HepG2 (cell line): Measurements from ENCODE around the gene BLOC1S4. TPM values are rescaled to one million over a fixed set of nuclear protein-coding genes. Genes with fewer than 3 reads are reported as not detected.

Experiments used
- CC2D1A ChIP-seq: sonication (generic); formaldehyde crosslinking; IDR thresholded peaks from 2 replicates; pipeline ENCODE4 v1.8.1; 2023; ENCODE audit warnings: mild to moderate bottlenecking, missing genetic modification reagents
- ETV5 ChIP-seq: IDR thresholded peaks from 2 replicates; pipeline ENCODE4 v1.6.1; 2018; ENCODE audit warnings: missing biosample characterization, missing genetic modification reagents, inconsistent platforms, borderline replicate concordance
- HDAC1 ChIP-seq: sonication (generic); formaldehyde crosslinking; IDR thresholded peaks from 2 replicates; pipeline ENCODE4 v1.5.1; 2020; ENCODE audit warnings: mild to moderate bottlenecking, missing genetic modification reagents
- HNRNPL ChIP-seq: fragments of 200-400 bp; formaldehyde crosslinking; IDR thresholded peaks from 2 replicates; pipeline ENCODE4 v1.6.1; 2017; ENCODE audit warnings: mild to moderate bottlenecking, low read depth, low read length
- MXD4 ChIP-seq: IDR thresholded peaks from 2 replicates; pipeline ENCODE4 v1.6.1; 2016; ENCODE audit warnings: mild to moderate bottlenecking, missing biosample characterization, missing genetic modification reagents
- NCOR1 ChIP-seq: fragments of 200-600 bp; sonication (generic); IDR thresholded peaks from 2 replicates; pipeline ENCODE4 v1.7.0; 2017; ENCODE audit warnings: antibody characterized with exemption, low read length, borderline replicate concordance
- SATB2 ChIP-seq: sonication (generic); formaldehyde crosslinking; IDR thresholded peaks from 2 replicates; pipeline ENCODE4 v1.5.0; 2020; ENCODE audit warnings: missing genetic modification reagents
- ZNF788 ChIP-seq: sonication (generic); formaldehyde crosslinking; IDR thresholded peaks from 2 replicates; pipeline ENCODE4 v1.5.0; 2020; ENCODE audit warnings: mild to moderate bottlenecking, missing genetic modification reagents, borderline replicate concordance
- polyA plus RNA-seq, 8 experiments: library from polyadenylated mRNA; depleted of rRNA in 3 of 8; stranded (reverse) in 7 of 8; unstranded in 1 of 8; fragments of >200 nt; fragmentation: Illumina TruSeq in 4 of 8; extraction: Trizol in 4 of 8; gene quantifications; 2 replicates each; pipeline versions ENCODE4 v1.2.1 to v1.2.3, GENCODE V29; 2011 to 2016; ENCODE audit warnings: low read depth in 4 of 8, missing spikeins in 1 of 8, mixed read lengths in 1 of 8; ENCODE audit not compliant: insufficient read depth in 1 of 8
- total RNA-seq, 5 experiments: library from RNA; depleted of rRNA; stranded (reverse); fragments of >200 nt; fragmentation: Illumina TruSeq; extraction: Trizol; gene quantifications; 2 replicates each; pipeline ENCODE4 v1.2.3, GENCODE V29; 2016; ENCODE audit warnings: low read depth in 1 of 5
- TF ChIP-seq, protein P1 (sequence below): sonication (generic); formaldehyde crosslinking; IDR thresholded peaks from 2 replicates; pipeline ENCODE4 v1.4.0; 2020; ENCODE audit warnings: missing genetic modification reagents
- TF ChIP-seq, protein P2 (sequence below): IDR thresholded peaks from 2 replicates; pipeline ENCODE4 v1.6.1; 2018; ENCODE audit warnings: missing genetic modification reagents
- TF ChIP-seq, protein P3 (sequence below): sonication (generic); formaldehyde crosslinking; IDR thresholded peaks from 2 replicates; pipeline ENCODE4 v1.8.1; 2022; ENCODE audit warnings: low read depth, mild to moderate bottlenecking, missing genetic modification reagents
- TF ChIP-seq, protein P4 (sequence below), 2 experiments: sonication (generic) in 1 of 2; formaldehyde crosslinking in 1 of 2; IDR thresholded peaks; 2 replicates each; pipeline versions ENCODE4 v1.5.1 to v1.6.1; 2011 to 2020; ENCODE audit warnings: borderline replicate concordance in 1 of 2, low read depth in 1 of 2, low read length in 1 of 2, mild to moderate bottlenecking in 1 of 2, missing genetic modification reagents in 1 of 2, moderate library complexity in 1 of 2
- TF ChIP-seq, protein P5 (sequence below): sonication (generic); formaldehyde crosslinking; IDR thresholded peaks from 2 replicates; pipeline ENCODE4 v1.5.0; 2020; ENCODE audit warnings: mild to moderate bottlenecking, missing genetic modification reagents, moderate library complexity
- TF ChIP-seq, protein P6 (sequence below): sonication (generic); formaldehyde crosslinking; IDR thresholded peaks from 2 replicates; pipeline ENCODE4 v1.4.0; 2020; ENCODE audit warnings: mild to moderate bottlenecking, missing genetic modification reagents

BLOC1S4 gene
- total and polyA plus RNA-seq, 2 of the 13 experiments (the other 11 are each of a cell fraction or from before 2014, with no cell fraction given), result 15.5 to 20.9 TPM

DNA sequence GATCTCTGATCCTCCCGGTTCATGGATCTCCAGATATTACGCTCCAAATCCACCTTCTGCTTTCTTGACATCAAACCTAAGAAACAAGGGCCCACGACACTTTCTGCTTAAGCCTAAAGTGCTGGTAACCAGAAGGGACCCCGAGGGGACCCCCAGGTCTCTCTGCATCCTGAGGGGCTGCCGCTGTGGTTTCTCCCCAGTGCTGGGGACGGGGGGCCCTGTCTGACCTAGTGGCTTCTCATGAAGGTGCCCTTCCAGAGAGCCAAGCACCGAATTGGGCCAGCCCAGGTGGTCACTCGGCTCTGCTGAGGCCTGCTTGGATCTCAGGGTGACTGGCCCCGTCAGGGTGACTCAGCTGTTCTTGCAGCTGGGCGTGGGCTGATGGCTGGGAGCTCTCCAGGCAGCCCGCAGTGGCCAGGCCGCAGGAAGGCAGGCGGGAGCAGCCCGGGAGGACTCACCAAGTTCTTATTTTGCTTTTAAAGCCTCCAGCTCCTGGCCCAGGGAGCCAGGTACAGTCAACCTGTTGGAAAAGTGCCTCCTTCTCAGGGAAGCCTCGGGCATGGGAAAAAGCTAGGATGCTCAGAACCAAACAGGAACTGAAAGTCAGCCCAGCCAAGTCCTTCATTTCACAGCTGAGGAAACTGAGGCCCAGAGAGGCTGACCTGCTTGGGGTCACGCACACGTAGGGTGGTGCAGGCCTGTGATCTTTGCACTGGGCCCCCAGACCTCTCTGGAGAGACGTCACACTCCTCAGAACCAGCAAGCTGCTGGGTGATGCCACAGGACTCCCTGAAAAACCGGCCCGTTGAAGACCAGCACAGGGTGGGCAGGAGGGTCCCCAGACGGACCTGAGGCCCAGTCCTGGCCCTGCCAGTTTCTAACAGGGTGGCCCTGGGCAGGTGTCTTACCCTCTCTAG is 16.7 kb downstream of the BLOC1S4 start (continued):
- TF ChIP-seq HNRNPL (peak; percentile 44; the same call in 1 of the 2 replicates), MXD4 (CRISPR knock-in tag) (no peak), NCOR1 (no peak), HDAC1 (peak; percentile 51; the same call in 1 of the 2 replicates), CC2D1A (CRISPR knock-in tag) (no peak), ZNF788 (CRISPR knock-in tag) (no peak; the same call in 1 of the 2 replicates), SATB2 (CRISPR knock-in tag) (0 out of 2 replicates have a peak, but pooled peaks have one; percentile 43), ETV5 (CRISPR knock-in tag) (peak; percentile 39)
- TF ChIP-seq, protein P1, sequence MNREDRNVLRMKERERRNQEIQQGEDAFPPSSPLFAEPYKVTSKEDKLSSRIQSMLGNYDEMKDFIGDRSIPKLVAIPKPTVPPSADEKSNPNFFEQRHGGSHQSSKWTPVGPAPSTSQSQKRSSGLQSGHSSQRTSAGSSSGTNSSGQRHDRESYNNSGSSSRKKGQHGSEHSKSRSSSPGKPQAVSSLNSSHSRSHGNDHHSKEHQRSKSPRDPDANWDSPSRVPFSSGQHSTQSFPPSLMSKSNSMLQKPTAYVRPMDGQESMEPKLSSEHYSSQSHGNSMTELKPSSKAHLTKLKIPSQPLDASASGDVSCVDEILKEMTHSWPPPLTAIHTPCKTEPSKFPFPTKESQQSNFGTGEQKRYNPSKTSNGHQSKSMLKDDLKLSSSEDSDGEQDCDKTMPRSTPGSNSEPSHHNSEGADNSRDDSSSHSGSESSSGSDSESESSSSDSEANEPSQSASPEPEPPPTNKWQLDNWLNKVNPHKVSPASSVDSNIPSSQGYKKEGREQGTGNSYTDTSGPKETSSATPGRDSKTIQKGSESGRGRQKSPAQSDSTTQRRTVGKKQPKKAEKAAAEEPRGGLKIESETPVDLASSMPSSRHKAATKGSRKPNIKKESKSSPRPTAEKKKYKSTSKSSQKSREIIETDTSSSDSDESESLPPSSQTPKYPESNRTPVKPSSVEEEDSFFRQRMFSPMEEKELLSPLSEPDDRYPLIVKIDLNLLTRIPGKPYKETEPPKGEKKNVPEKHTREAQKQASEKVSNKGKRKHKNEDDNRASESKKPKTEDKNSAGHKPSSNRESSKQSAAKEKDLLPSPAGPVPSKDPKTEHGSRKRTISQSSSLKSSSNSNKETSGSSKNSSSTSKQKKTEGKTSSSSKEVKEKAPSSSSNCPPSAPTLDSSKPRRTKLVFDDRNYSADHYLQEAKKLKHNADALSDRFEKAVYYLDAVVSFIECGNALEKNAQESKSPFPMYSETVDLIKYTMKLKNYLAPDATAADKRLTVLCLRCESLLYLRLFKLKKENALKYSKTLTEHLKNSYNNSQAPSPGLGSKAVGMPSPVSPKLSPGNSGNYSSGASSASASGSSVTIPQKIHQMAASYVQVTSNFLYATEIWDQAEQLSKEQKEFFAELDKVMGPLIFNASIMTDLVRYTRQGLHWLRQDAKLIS (CRISPR knock-in tag), result 0 out of 2 replicates have a peak, but pooled peaks have one; percentile 12
- TF ChIP-seq, protein P2, sequence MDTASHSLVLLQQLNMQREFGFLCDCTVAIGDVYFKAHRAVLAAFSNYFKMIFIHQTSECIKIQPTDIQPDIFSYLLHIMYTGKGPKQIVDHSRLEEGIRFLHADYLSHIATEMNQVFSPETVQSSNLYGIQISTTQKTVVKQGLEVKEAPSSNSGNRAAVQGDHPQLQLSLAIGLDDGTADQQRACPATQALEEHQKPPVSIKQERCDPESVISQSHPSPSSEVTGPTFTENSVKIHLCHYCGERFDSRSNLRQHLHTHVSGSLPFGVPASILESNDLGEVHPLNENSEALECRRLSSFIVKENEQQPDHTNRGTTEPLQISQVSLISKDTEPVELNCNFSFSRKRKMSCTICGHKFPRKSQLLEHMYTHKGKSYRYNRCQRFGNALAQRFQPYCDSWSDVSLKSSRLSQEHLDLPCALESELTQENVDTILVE, result no peak
- TF ChIP-seq, protein P3, sequence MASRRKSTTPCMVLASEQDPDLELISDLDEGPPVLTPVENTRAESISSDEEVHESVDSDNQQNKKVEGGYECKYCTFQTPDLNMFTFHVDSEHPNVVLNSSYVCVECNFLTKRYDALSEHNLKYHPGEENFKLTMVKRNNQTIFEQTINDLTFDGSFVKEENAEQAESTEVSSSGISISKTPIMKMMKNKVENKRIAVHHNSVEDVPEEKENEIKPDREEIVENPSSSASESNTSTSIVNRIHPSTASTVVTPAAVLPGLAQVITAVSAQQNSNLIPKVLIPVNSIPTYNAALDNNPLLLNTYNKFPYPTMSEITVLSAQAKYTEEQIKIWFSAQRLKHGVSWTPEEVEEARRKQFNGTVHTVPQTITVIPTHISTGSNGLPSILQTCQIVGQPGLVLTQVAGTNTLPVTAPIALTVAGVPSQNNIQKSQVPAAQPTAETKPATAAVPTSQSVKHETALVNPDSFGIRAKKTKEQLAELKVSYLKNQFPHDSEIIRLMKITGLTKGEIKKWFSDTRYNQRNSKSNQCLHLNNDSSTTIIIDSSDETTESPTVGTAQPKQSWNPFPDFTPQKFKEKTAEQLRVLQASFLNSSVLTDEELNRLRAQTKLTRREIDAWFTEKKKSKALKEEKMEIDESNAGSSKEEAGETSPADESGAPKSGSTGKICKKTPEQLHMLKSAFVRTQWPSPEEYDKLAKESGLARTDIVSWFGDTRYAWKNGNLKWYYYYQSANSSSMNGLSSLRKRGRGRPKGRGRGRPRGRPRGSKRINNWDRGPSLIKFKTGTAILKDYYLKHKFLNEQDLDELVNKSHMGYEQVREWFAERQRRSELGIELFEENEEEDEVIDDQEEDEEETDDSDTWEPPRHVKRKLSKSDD (CRISPR knock-in tag), result no peak
- TF ChIP-seq, protein P4, sequence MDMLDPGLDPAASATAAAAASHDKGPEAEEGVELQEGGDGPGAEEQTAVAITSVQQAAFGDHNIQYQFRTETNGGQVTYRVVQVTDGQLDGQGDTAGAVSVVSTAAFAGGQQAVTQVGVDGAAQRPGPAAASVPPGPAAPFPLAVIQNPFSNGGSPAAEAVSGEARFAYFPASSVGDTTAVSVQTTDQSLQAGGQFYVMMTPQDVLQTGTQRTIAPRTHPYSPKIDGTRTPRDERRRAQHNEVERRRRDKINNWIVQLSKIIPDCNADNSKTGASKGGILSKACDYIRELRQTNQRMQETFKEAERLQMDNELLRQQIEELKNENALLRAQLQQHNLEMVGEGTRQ (IDR thresholded peaks at IDR 0.05; ENCODE audit: low read depth, low read length), result no peak
- TF ChIP-seq, protein P4 (CRISPR knock-in tag; IDR thresholded peaks at IDR 0.05; ENCODE audit: borderline replicate concordance), result no peak
- TF ChIP-seq, protein P5, sequence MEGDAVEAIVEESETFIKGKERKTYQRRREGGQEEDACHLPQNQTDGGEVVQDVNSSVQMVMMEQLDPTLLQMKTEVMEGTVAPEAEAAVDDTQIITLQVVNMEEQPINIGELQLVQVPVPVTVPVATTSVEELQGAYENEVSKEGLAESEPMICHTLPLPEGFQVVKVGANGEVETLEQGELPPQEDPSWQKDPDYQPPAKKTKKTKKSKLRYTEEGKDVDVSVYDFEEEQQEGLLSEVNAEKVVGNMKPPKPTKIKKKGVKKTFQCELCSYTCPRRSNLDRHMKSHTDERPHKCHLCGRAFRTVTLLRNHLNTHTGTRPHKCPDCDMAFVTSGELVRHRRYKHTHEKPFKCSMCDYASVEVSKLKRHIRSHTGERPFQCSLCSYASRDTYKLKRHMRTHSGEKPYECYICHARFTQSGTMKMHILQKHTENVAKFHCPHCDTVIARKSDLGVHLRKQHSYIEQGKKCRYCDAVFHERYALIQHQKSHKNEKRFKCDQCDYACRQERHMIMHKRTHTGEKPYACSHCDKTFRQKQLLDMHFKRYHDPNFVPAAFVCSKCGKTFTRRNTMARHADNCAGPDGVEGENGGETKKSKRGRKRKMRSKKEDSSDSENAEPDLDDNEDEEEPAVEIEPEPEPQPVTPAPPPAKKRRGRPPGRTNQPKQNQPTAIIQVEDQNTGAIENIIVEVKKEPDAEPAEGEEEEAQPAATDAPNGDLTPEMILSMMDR, result no peak
- TF ChIP-seq, protein P6, sequence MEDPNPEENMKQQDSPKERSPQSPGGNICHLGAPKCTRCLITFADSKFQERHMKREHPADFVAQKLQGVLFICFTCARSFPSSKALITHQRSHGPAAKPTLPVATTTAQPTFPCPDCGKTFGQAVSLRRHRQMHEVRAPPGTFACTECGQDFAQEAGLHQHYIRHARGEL (CRISPR knock-in tag), result no peak
